ENCODE measurements around the gene VPS33B.

DNA sequence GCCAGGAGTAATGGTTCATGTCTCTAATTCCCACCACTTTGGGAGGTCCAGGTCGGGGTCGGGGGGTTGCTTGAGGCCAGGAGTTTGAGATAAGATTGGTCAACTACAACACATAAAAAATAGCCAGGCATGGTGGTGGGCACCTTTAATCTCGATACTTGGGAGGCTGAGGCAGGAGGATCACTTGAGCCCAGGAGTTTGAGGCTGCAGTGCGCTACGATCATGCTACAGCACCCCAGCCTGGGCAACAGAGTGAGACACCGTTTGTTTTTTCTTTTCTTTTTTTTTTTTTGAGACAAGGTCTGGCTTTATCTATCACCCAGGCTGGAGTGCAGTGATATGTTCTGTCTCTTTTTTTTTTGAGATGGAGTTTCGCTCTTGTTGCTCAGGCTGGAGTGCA, 1.3 kb upstream of the VPS33B start:
- TF ChIP-seq RXRA (IDR thresholded peaks at IDR 0.05) (no peak), CTCF (IDR thresholded peaks at IDR 0.05; ENCODE audit: low read depth, low read length, missing input control) (no peak), SP1 (IDR thresholded peaks at IDR 0.05) (no peak)
- TF ChIP-seq, protein P1, sequence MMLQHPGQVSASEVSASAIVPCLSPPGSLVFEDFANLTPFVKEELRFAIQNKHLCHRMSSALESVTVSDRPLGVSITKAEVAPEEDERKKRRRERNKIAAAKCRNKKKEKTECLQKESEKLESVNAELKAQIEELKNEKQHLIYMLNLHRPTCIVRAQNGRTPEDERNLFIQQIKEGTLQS (IDR thresholded peaks at IDR 0.05), result no peak
